Activated T-cell treated with anti-CD3 and anti-CD28 coated beads, Interleukin-2, amount 50 U/mL, for 48 hours (primary cell): ENCODE measurements around the gene CELF2.

Experiments used
- DNase-seq, 2 experiments: peaks; one replicate each; pipeline ENCODE4 v3.0.0-alpha.2; 2020

Gene CELF2

DNA sequence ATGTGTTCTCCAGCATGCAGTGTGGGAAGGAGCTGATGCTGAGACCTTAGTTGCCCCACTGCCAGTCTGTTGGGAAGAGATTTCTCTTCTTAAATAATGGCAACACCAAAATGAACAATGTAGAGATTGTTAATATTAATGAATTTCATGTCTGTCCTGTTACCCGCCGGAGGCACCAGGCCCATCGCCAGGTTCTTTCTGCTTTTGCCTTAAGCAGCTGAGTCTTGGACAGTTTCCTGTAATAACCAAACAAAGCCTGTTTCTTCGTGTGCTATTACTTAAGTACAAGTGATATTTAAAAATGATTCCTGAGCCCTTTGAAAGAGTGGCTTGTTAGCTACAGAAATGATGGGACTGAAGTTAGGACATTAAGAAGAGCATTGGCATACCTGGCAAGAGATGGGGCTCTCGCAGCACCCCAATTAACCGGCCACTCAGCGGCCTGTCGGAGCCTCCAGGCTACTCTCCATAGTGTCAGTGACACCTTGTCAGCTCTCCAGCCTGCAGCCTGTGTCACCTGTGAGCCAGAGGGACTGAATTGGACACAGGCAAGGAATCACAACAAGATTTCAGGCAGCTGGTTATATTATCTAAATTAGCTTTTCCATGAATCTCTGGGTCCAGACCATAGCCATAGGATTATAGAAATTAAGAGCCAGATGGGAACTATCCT is 142.0 kb downstream of the CELF2 start:
- DNase-seq = peak in 1 of 2 experiments; percentile 13

DNA sequence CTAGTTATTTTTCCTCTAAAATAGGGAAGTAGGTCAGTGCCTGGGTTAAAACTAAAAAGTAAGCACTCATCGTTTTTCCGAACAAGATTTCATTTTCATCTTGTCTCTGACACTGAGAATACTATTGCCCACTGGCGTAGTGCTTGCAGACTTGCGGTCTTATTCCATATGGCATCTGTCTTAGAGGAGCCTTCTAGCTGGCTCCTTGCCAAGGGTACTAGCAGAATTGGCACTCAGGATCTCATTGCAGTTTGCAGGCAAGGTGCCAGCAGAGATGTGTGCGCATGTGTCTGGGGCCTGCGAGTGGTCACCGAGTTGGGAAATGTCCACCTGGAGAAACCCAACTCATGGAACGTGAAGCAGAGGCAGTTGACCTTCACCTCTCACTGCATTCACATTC is 143.4 kb downstream of the CELF2 start:
- DNase-seq = peak in 1 of 2 experiments; percentile 16

DNA sequence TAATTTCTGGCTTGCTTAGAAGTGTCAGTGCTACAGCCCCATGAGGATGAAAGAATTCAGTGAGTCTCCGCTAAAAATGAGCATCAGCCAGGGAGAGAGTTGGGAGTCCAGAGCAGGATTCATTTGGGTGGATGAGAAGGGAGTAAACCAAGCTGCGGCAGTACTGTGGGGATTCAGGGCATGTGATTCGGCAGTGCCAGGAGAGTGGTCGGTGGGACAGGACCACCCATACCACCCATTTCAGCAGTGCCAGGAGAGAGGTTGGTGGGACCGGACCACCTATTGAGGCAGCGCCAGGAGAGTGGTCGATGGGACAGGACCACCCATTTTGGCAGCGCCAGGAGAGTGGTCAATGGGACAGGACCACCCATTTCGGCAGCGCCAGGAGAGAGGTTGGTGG is 144.2 kb downstream of the CELF2 start:
- no peak for DNase-seq

DNA sequence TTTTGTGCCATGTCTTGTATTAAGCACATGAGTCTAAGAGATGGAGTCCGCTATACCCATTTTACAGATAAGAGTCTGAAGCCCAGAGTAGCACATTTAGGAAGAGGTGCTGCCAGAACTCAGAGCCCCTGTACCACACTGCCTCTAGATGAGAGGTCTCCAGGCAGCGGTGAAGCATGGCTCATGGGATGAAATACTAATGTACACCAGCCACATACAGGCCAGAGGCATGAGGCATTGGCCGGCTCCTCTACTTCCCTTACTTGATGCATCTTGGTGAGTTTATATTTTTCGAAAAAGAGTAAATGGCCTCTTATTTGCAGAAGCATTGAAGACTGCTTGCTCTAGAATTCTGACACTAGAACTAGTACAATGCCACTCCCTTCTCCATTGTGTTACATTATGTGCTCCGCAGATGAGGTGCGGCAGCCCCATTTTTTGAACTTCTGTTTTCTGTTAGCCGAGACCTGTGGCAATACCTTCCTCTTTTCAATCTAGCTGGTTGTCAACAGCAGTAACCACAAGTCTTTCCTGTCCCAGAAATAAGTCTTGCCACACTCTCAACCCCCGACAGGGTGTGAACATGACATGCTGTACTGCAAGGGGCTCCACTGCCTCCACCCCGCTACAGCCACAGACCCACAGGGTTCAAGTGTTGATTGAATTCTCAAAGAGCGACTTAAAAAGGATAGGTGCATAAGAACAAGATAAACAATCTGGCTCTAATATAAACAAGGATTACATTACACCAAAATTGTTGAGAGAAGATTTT is 145.3 kb downstream of the CELF2 start:
- DNase-seq = peak; percentile 74 to 75

DNA sequence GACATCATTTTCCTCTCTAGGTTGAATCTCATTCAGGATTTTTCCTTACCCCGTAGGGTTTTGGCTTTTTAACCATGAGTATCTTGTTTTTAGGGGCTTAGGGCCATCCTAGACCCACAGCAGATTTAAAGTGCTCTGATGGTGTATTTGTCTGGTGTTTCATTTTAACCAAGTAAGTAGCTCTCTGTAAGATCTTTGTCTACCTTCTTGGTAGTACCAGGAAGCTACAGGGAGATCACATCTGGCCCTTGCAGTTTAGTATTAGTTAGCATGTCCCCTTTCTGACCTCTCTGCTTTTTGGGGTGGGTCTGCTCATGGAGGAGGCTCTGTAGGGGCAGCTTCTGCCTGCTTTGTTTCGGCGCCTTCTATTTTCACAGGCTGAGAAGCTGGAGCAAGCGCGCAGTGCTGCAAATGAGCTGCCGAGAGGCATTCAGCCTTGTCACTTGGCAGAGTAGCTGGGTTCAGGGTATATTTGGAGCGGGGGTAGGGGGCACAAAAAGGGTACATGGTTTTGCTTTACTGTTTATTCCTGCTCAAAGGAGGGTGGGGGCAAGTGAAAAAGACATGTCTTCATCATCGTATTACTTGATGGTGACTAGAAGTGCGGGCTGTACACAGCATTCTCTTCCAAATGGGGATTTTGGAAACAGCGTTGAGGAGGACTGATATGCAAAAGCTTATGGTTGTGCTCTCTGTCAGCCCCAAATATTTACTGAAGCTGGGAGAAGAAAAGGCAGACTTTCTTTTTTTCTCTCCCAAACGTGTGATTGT is 146.3 kb downstream of the CELF2 start:
- DNase-seq = peak; percentile 65 to 67

DNA sequence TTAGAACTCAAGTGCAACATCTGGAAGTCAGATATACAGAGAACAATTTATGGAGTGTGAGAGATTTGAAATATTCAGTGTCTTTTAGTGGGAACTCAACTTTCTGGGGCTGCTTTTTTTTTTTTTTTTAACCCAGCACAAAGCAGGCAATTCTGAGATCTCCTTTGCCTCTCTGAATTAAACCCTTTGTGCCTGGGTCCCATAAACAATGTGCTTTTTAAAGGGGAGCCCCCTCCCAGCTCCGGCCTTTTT is 146.8 kb downstream of the CELF2 start:
- DNase-seq = no peak

DNA sequence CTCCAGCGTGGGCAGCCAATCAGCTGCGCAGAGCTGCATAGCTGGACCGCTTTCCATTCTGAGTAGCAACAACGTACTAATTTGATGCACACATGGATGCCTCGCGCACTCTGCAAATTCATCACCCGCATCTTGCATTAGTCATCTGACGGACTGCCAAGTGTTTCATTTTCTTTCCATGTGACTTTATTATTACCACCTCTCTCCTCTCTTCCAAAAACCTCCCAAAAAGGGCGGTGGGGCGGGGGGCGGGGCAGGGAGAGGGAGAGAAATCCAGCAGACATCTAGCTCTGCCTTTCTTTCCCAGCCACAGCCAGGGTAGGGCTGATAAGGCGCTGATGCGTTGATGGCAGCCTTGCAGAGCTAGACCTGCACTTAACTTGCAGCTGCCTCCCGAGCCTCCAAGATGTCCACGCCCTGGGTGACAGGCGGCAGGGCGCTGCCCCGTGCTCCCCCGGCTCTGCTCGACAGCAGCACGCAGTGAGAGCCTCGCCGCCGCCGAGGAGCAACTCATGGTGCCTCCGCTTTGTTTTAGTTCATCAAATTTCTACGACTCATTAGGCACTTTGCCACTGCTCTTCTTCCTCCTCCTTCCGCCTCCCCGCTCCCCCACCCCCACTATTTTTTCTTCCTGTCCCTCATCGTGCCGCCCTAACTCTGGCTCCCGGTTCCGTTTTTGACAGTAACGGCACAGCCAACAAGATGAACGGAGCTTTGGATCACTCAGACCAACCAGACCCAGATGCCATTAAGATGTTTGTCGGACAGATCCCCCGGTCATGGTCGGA is 147.3 kb downstream of the CELF2 start:
- peak; percentile 82 to 84 for DNase-seq

DNA sequence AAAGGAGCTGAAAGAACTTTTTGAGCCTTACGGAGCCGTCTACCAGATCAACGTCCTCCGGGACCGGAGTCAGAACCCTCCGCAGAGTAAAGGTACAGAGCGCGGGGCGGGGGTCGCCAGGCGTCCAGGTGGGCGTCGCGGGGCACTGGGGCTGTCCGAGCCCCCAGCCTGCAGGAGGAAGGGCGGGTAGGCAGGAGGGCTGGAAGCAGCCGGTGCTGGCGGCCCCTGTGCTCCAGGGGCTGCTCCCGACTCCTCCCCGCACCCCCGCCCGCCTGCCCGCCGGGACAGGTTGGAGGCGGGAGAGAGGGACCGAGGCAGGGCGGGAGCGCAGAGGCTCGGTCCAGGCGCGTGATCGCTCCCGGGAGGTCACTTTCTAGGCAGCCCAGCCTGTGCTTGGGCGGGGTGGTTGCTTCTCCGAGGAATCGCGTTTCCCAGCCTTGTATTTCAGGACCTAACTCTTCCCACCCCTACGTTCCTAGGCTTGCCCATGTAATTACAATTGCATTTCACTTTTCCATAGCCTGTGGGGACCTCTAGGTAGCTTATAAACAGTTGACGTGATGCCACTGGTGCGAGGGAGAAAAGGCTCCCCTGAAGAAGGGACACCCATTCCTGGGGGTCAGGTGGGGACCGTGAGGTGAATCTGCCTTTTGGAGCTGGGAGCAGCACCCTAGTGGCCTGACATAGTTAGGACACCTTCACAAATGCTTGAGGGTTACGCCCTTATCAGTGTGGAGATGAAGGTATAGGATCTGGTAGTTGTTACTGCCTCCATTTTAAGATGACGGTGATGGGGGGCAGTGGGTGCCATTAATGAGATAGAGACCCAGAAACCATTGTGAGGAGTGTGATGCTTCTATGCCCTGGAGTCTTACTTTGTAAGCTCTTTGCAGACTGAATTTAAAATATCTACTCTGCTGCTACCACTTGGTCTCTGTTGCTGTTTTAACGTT is 148.2 kb downstream of the CELF2 start:
- DNase-seq = peak; percentile 78 to 79

DNA sequence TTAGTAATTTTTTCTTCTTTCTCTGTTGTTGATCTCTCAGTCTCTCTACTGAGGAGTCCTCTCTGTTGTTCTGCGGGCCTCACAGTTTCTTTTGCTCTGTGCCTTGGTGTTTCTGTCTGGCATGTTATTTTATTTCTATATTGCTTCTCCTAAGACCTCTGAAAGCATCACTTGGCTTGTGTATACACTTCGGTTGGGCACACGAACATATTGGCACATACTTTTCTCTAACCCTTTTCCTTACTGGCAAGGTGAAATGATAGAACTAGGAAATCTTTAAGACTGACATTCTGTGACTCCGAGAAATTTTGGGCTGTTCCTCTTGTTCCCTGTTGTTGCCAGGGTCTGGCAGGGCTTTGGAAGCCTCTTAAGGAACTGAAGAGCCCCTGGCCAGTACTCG is 148.9 kb downstream of the CELF2 start:
- DNase-seq = peak in 1 of 2 experiments; percentile 30

DNA sequence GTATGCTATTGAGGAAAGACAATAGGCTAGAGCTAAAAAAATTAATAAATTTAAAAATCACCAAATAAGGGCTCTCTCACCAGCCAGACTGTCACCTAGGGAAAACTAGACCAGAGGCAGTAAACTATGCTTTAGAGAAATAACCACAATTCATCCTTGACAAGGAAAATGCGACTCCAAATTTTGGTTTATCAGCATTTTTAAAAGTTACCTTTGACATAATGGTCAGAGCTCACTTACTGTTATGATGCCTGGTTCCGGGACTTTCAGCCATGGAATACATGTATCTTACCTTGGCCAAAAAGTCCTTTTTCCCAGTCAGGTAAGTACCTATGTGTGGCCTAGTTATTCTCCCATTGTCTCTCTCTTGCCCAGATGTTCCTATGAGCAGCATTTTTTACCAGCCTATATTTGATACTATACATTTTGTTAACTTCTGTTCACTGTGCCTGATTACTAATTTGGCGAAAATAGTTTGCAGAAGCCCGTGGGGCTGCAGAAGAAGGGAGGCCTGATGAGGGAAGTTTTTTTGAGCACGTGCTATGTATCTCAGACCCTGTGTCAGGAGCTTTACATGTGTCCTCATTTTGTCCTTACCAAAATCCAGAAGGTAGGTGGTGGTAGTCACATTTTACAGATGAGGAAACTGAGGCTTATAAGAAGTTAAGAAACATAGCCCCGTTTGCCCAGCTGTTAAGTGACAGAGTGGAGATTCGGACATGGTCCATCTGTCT is 149.7 kb downstream of the CELF2 start:
- DNase-seq = no peak

DNA sequence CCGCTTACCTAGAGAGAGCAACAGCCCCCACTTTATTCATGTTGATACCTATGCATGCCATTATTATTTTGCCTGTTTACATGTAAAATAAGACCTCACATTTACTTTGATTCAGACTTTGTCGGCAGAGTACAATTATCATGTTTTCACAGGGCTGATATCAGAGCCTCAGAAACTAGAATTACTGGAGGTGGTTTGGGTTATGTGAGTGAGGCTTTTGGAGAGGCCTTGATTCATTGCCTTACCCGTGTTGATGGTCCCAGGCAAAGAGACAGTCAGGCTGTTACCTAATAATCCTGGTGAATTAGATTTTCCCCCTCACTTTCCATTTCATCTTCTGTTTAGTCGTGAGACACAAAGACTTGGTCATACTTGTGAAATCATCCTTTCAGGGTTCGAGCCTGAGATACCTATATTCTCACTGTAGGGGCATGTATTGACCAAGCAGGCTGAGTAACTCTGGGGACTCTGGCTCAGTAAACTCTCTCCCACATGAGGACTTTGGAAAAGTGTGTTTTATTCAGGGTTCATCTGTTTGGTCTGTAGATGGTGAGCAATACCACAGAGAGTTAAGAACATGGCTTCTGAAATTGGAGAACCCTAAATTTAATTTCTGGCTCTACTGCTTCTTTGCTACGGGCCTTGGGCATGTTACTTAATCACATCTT is 150.9 kb downstream of the CELF2 start:
- DNase-seq = peak in 1 of 2 experiments; percentile 33

DNA sequence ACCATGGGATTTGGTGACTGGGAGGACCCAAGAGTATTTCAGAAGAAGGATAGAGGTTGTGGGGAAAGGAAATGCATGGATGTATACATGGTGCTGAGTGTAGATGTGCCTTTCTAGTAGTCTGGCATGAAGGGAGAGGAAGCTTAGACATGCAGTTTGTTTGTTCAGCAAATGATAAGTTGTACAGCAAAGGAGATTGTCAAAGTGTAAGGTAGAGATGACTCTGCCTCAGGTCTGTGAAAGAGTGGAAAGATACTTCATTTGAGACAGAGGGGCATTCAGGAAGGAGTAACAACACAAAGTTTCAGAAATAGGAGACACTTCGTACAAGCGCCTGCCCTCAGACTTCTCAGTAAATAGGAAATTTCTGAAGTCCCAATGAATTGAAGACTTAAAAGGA is 152.3 kb downstream of the CELF2 start:
- DNase-seq = no peak

DNA sequence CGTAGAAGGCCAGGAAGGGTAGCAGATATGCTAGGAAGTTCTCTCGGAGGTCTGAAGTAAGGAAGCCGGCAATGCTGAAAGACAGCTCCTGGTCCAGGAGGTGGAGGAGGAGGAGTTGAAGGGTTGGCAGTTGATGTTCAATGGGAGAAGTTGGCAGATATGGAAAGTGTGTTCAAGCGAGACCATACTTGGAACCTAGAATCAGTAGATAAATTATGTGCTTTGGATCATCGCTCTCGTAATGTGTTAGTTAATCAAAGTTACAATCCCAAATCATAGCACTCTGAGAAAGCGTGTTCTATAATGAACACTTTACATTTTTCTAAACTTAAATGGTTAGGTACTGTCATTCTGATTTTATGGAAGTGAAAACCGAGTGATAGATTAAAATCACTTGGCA is 152.9 kb downstream of the CELF2 start:
- DNase-seq = no peak

DNA sequence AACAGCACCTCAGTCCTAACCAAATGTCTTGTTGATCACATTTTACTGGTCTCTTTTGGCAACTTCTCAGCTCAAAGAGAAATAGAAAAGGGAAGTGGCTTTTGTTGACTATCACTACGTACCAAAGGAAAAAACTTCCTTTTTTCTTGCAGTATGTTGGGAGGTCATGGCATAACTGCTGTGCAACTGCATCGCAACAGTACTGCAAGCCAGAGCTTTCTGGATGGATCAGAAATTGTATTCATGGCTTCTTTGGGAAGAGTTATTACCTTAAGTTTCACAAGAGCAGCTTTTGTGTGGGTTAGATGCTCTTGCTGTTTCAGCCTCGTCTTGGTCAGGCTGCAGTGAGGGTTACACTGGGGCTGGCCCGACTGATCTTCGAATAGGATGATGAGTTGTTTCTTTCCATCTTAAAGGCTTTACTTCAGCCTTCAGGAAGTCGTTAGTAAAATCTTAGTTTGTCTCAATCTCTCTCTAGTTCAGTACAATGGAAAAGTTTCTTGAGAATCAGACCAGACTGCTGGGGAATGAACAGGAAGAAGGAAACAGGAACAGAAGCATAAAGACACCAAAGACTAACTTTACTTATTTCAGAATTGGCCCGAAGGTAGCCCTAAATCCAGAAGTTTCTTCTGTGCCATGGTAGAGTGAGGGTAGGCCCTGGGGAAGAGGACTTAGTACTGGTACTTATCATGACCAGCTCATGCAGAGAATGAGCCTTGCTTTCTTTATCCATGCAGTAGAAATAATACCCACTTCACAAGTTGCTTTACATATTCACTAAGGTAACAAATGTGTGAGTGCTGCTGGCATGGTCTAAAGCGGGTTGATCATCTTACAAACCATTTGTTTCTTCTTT is 153.6 kb downstream of the CELF2 start:
- DNase-seq = peak; percentile 70 to 77

DNA sequence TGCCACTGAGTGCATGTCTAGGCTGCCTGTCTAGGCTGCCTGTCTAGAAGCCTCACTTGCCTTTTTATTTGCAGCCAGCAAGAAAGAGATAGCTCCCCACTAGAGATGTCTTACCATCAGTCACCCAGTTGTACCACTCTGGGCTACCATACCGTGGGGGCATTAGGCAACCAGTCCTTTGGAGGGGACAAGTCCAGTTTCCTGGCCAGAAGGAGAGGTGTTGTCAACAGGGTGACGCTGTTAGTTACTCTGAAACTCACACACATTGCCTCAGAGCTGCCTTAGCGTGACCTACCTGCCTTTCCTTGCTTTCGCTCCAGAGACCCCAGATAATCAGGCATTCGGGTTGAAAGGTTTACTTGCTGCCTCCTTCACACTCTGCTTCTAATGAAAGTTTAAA is 155.4 kb downstream of the CELF2 start:
- no peak for DNase-seq

DNA sequence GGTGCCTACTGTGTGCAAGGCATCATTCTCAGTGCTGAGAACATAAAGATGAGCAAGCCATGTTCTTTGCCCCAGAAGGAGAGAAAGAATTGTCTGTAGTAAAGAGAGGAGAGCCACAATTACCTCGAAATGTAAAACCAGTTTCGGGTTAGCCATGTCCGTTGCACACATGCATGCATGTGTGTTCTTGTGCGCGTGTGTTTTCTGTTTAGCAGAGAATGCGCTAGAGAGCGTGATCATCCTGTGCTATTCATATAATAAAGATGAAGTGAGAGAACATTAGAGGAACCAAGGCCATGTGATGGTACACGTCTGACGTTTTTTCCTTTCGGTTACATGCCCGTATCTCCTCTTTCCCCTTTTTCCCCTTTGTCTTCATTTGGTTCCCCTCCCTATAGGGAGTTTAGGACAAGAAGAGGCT is 158.2 kb downstream of the CELF2 start:
- DNase-seq = no peak

DNA sequence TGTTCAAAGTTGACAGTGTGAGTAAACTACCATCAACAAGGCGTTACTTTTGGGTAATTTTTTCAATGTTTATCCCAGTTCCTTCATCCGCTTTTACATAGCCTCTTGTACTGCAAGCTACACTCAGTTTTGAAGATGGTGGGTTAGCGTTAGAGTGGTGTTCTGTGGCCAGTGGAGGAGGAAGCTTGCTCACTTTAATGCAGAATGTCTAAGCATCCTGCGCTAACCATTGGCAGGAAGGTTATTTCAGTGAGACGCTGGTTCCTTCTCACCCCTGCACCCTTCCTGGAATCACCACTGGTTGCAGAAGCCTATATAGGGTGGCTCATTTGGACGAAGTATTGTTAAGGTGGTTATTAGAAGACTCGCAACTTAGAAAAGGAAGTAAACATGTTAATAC is 159.1 kb downstream of the CELF2 start:
- DNase-seq = peak in 1 of 2 experiments; percentile 65

DNA sequence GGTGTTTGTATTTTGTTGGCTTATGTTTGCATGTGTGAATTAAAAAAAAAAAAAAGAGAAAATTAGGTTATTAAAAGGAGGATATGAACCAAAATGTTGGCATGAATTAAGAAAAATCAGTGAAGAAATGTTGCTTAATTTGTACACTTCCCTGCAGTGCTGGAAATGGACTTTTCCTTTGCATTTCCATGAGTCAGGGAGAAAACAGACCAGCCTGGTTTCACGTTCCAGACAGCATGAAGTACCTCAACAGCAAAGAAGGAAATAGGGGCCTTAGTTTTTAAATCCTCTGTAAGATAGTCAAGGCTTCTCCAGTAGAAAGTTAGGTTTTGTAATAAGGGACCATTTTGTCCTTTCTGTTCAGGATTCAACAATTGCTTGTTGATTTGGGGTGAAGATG is 159.7 kb downstream of the CELF2 start:
- no peak for DNase-seq

DNA sequence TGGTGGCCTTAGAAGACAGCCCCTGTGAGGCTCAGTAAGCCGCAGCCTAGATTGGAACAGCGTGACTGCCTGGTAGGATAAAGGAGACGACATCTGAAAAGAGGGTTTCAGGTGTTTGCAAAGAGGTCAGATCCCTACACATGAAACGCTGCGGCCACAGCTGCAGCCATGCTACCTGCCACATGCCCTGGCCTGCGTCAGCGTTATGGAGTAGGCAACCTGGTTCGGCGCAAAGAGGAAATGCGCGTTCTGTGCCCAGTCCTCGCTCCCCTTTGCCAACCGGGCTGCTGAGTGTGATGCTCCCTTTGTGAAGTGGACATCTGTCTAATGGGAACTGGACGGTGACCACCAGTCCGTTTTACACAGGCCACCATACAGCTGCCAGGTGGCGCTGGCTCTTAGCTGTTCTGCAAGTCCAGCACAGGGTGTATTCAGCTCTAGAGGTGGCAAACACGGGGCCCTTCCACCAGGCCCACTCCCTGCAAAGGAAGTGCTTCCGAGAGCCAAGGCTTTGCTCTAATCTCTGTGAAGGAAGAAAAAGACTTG is 160.3 kb downstream of the CELF2 start:
- peak; percentile 65 to 70 for DNase-seq
